Jurkat, Clone E6-1 (cell line): ENCODE results near the gene SLC4A7. TPM values are rescaled to one million over a fixed set of nuclear protein-coding genes. Genes with fewer than 3 reads are reported as not detected.
"Not testable (repeated sequence)": the region's sequence is repeated elsewhere in the genome, so short reads cannot be mapped to it uniquely, and the experiment has no call there.

Experiments used
- DNase-seq: peaks from one replicate; pipeline ENCODE4 v3.0.0-alpha.2; 2011; ENCODE audit warnings: low read depth, low spot score
- H3K4me3 ChIP-seq: 2 replicates; pipeline ENCODE4 v1.5.1; 2011; ENCODE audit warnings: mild to moderate bottlenecking, low read length, control low read depth, moderate library complexity
- polyA plus RNA-seq: library from polyadenylated mRNA; unstranded; fragments of >200 nt; gene quantifications from one replicate; pipeline ENCODE4 v1.2.1, GENCODE V29; 2012; ENCODE audit warnings: missing spikeins; ENCODE audit not compliant: insufficient read length, insufficient read depth

SLC4A7 gene
- 19.0 TPM for polyA plus RNA-seq

- peak within 1 kb of the TSS; percentile 83 for H3K4me3 ChIP-seq
- peak; percentile 90 for DNase-seq
Observed at GRCh38 chr3:27484015-27484844, at the start of gene SLC4A7. SLC4A7 (minus strand) TSS chr3:27484384; CDS start chr3:27484126, 258 bp downstream.

- H3K4me3 ChIP-seq, result no peak overlapping the region
- peak; percentile 16 for DNase-seq
Observed at GRCh38 chr3:27533261-27533607, 49.0 kb upstream of the SLC4A7 start.

- H3K4me3 ChIP-seq, result no peak overlapping the region
- DNase-seq, result no peak
Observed at GRCh38 chr3:27532426-27533260, 48.5 kb upstream of the SLC4A7 start.

GRCh38 chr3:27531193-27531751 is 47.1 kb upstream of the SLC4A7 start:
- not testable (repeated sequence) for H3K4me3 ChIP-seq, DNase-seq

- no peak for DNase-seq
- H3K4me3 ChIP-seq, result no peak overlapping the region
Observed at GRCh38 chr3:27528791-27529190, 44.6 kb upstream of the SLC4A7 start.

- H3K4me3 ChIP-seq, result no peak overlapping the region
- no peak for DNase-seq
Observed at GRCh38 chr3:27526614-27527315, 42.6 kb upstream of the SLC4A7 start.

GRCh38 chr3:27521872-27522265 is 37.7 kb upstream of the SLC4A7 start:
- no peak overlapping the region for H3K4me3 ChIP-seq

GRCh38 chr3:27521179-27521871 is 37.1 kb upstream of the SLC4A7 start:
- H3K4me3 ChIP-seq, result no peak overlapping the region
- DNase-seq, result no peak

More at GRCh38 chr3:27521872-27522265, 37.7 kb upstream of the SLC4A7 start:
- DNase-seq, result no peak

GRCh38 chr3:27511724-27512422 is 27.7 kb upstream of the SLC4A7 start:
- DNase-seq, result no peak
- no peak overlapping the region for H3K4me3 ChIP-seq

GRCh38 chr3:27509376-27509775 is 25.2 kb upstream of the SLC4A7 start:
- no peak overlapping the region for H3K4me3 ChIP-seq
- DNase-seq, result no peak

- no peak overlapping the region for H3K4me3 ChIP-seq
- no peak for DNase-seq
Observed at GRCh38 chr3:27508424-27508823, 24.2 kb upstream of the SLC4A7 start.

- H3K4me3 ChIP-seq, result no peak overlapping the region
- DNase-seq, result no peak
Observed at GRCh38 chr3:27507515-27508266, 23.5 kb upstream of the SLC4A7 start.

- DNase-seq, result no peak
- no peak overlapping the region for H3K4me3 ChIP-seq
Observed at GRCh38 chr3:27507111-27507510, 22.9 kb upstream of the SLC4A7 start.

GRCh38 chr3:27504749-27505148 is 20.6 kb upstream of the SLC4A7 start:
- DNase-seq, result no peak
- H3K4me3 ChIP-seq, result no peak overlapping the region

- H3K4me3 ChIP-seq, result no peak overlapping the region
- DNase-seq, result no peak
Observed at GRCh38 chr3:27503526-27503925, 19.3 kb upstream of the SLC4A7 start.

GRCh38 chr3:27501759-27502158 is 17.6 kb upstream of the SLC4A7 start:
- H3K4me3 ChIP-seq, result no peak overlapping the region
- no peak for DNase-seq

GRCh38 chr3:27500986-27501385 is 16.8 kb upstream of the SLC4A7 start:
- no peak for DNase-seq
- H3K4me3 ChIP-seq, result no peak overlapping the region
